GM12873 (cell line): Measurements from ENCODE around the gene SOHLH1.
A peak's percentile ranks its signal among the peaks of the same experiment; 100 is the strongest.

Experiments
- CTCF ChIP-seq: IDR thresholded peaks from 2 replicates; pipeline ENCODE4 v1.5.1; 2012; ENCODE audit warnings: low read depth, mild to moderate bottlenecking, moderate library complexity, low read length, control low read depth; ENCODE audit not compliant: insufficient read depth; ENCODE audit errors: missing control alignments

Gene SOHLH1

GRCh38 chr9:135707252-135708138 lies 8.2 kb upstream of the SOHLH1 start:
- no peak for TF ChIP-seq CTCF

- no peak for TF ChIP-seq CTCF
Measured at GRCh38 chr9:135706288-135706687, 7.0 kb upstream of the SOHLH1 start.

- no peak for TF ChIP-seq CTCF
Measured at GRCh38 chr9:135705376-135705775, 6.1 kb upstream of the SOHLH1 start.

- no peak for TF ChIP-seq CTCF
Measured at GRCh38 chr9:135704483-135704882, 5.2 kb upstream of the SOHLH1 start.

GRCh38 chr9:135703726-135704125 lies 4.4 kb upstream of the SOHLH1 start:
- no peak for TF ChIP-seq CTCF

GRCh38 chr9:135701959-135702721 lies 2.9 kb upstream of the SOHLH1 start, which contains the start of gene KCNT1:
TSS of gene KCNT1 (plus strand) at chr9:135702185. CDS start at chr9:135702259, 74 bp downstream.
- TF ChIP-seq CTCF, result peak; percentile 78
